NCI-H82 treated with DMSO at 0.1 percent for 48 hours (cell line): ENCODE measurements around the gene SEC23IP.
"Not testable (repeated sequence)": the region's sequence is repeated elsewhere in the genome, so short reads cannot be mapped to it uniquely, and the experiment has no call there.

Source experiments
- DNase-seq: peaks from one replicate; lab custom pipeline; 2025; ENCODE audit not compliant: unreplicated experiment; lab: John Stamatoyannopoulos, UW

The SEC23IP gene

GRCh38 chr10:119878524-119878923 is 14.0 kb upstream of the SEC23IP start:
- no peak for DNase-seq

GRCh38 chr10:119883901-119884611 is 8.5 kb upstream of the SEC23IP start:
- not testable (repeated sequence) for DNase-seq

- not testable (repeated sequence) for DNase-seq
These were observed 6.5 kb upstream of the SEC23IP start for GRCh38 chr10:119886070-119886469.

- DNase-seq: not testable (repeated sequence)
These were observed 3.8 kb upstream of the SEC23IP start for GRCh38 chr10:119888715-119889114.

GRCh38 chr10:119889201-119889600 is 3.3 kb upstream of the SEC23IP start:
- not testable (repeated sequence) for DNase-seq

- DNase-seq: not testable (repeated sequence)
These were observed 2.2 kb upstream of the SEC23IP start for GRCh38 chr10:119890307-119890706.

GRCh38 chr10:119891849-119892187 is 712 bp upstream of the SEC23IP start:
- not testable (repeated sequence) for DNase-seq

- no peak for DNase-seq
These were observed 544 bp downstream of the SEC23IP start for GRCh38 chr10:119893074-119893473.

GRCh38 chr10:119893845-119894427 is 1.4 kb downstream of the SEC23IP start:
- DNase-seq: no peak

GRCh38 chr10:119896061-119896655 is 3.6 kb downstream of the SEC23IP start:
- DNase-seq: no peak

- no peak for DNase-seq
These were observed 4.6 kb downstream of the SEC23IP start for GRCh38 chr10:119896937-119897770.

GRCh38 chr10:119898577-119898976 is 6.0 kb downstream of the SEC23IP start:
- no peak for DNase-seq

- no peak for DNase-seq
These were observed 11.6 kb downstream of the SEC23IP start for GRCh38 chr10:119903946-119904666.

- not testable (repeated sequence) for DNase-seq
These were observed 15.2 kb downstream of the SEC23IP start for GRCh38 chr10:119907695-119908094.

GRCh38 chr10:119908166-119908565 is 15.6 kb downstream of the SEC23IP start:
- no peak for DNase-seq

GRCh38 chr10:119910689-119911088 is 18.2 kb downstream of the SEC23IP start:
- no peak for DNase-seq

GRCh38 chr10:119917777-119918176 is 25.2 kb downstream of the SEC23IP start:
- DNase-seq: no peak

GRCh38 chr10:119919271-119919670 is 26.7 kb downstream of the SEC23IP start:
- no peak for DNase-seq

GRCh38 chr10:119919826-119920225 is 27.3 kb downstream of the SEC23IP start:
- no peak for DNase-seq

- DNase-seq: no peak
These were observed 35.9 kb downstream of the SEC23IP start for GRCh38 chr10:119928411-119928810.

GRCh38 chr10:119931871-119932270 is 39.3 kb downstream of the SEC23IP start:
- no peak for DNase-seq
